Activated T-helper 1 cell treated with Interleukin-2 at 50 U/mL for 16 hours (primary cell): ENCODE results near the gene HORMAD1.
"Not testable (repeated sequence)": the region's sequence is repeated elsewhere in the genome, so short reads cannot be mapped to it uniquely, and the experiment has no call there.

ENCODE experiments used
- DNase-seq: peaks from one replicate; pipeline ENCODE4 v3.0.0-alpha.2; 2020; ENCODE audit warnings: low read depth

The HORMAD1 gene, protein sequence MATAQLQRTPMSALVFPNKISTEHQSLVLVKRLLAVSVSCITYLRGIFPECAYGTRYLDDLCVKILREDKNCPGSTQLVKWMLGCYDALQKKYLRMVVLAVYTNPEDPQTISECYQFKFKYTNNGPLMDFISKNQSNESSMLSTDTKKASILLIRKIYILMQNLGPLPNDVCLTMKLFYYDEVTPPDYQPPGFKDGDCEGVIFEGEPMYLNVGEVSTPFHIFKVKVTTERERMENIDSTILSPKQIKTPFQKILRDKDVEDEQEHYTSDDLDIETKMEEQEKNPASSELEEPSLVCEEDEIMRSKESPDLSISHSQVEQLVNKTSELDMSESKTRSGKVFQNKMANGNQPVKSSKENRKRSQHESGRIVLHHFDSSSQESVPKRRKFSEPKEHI

DNA sequence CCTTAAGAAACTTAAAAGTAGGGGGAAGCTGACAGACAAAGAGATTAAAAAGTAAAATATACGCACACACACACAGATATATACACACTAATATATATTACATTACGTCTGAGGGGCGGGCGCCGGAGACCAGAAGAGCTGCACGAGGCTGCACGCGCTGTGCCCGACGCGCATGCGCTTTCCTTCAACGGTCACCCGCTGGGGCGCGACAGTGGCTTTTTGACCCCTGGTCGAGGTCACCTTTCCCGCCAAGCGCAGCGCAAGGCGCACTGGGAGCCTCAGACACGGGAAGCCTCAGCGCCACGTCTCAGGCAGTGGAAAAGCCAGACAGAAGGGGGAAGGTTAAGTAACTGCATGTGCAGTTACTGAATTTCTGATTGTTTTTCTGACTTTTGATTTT is at the start of gene HORMAD1:
Gene HORMAD1 (minus strand): TSS at position 193 of the 400 bp plus-strand sequence. CDS start 1,390 bp downstream, outside the sequence.
- DNase-seq = no peak

DNA sequence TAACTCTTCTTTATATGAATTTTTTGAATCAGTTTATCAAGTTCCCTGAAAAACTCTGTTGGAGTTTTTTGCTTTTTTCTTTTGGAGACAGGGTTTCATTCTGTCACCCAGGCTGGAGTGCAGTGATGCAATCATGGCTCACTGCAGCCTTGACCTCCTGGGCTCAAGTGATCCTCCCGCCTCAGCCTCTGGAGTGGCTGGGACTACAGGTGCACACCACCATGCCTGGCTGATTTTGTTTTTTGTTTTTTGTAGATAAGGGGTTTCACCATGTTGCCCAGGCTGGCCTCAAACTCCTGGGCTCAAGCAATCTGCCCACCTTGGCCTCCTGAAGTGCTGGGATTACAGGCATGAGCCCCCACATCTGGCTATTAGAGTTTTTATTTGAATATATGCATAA is 47.0 kb upstream of the HORMAD1 start:
- DNase-seq = not testable (repeated sequence)

DNA sequence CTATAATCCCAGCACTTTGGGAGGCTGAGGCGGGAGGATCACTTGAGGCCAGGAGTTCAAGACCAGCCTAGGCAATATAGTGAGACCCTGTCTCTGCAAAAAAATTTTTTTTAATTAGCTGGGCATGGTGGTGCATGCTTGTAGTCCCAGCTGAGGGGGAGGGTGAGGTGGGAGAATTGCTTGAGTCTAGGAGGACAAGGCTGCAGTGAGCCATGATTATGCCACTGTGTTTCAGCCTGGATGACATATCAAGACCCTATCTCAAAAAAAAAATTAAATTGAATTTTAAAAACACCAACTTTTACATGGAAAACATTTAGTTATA is 45.2 kb upstream of the HORMAD1 start:
- not testable (repeated sequence) for DNase-seq

DNA sequence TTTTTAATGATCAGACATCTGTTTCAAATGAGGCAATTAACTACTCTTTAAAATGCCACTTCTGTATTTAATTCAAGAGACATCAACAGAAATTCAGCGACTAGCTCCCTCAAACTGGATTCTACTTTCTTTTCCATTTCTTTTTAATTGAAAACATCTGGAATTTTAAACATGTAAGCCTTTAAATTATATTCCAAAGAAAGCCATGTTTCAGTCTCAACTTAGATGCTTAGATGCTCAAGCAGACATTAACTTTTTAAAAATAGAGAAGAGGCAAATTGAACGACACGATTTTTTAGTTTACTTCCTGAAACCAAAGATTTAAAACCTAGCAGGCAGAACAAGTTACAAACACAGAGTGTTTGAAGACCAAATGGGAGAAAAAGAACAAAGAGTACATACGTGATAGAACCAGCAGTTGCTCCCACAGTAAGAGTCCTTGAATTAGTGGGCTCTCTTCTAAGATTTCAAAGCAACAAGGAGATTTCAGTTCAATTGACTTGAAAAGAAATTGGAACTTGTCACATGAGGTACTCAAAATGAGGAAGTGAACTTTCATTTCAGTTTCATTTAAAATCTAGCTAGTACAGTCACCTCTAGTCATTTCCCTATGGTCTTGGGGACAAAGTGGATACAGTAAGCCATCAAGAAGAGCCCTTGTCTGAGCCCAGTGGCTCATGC is 44.7 kb upstream of the HORMAD1 start, which contains the start of gene CTSS:
Gene CTSS (minus strand): TSS at position 483 of the 681 bp plus-strand sequence. CDS start 1,015 bp downstream, outside the sequence.
- DNase-seq = no peak

DNA sequence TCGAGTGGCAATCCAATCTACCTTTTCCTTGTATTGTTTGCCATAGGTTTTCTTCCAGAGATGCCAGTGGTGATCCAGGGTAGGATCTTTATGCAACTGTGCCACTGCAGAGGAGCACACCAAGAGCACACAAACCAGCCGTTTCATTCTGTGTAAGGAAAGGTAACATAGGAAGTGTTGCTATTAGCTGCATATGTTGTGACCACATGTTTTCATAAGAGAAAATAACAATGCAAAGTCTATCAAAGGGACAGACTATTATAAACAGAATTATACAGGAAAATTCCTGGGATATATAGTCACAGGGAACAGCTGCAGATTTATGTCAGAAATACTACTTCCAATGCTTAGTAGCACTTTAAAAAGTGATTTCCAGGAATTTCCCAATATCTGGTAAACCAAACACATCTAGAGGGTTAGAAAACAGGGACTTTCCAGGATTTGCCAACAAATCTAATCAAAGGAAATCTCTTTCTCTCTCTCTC is 44.0 kb upstream of the HORMAD1 start:
- no peak for DNase-seq

DNA sequence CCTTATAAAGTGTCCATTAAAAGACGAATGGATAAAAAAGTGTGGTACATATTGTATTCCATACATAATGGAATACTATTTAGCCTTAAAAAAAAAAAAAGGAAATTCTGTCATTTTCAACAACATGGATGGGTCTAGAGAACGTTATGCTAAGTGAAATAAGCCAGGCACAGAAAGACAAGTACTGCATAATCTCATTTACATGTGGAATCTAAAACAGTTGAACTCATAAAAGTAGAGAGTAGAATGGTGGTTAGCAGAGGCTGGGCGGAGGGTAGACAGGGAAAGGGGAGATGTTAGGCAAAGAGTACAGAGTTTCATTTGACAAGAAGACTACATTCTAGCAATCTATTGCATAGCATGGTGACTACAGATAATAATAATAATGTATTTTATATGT is 42.3 kb upstream of the HORMAD1 start:
- no peak for DNase-seq

DNA sequence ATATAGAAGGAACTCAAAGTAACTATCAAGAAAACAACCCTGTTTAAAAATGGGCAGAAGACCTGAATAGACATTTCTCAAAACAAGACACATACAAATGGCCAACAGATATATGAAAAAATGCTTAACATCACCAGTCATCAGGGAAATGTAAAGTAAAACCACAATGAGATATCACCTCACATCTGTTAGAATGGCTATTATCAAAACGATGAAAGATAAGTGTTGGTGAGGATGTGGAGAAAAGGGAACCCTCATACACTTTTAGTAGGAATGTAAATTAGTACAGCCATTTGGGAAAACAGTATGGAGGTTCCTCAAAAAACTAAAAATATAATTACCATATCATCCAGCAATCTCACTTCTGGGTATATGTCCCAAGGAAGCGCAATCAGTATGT is 41.9 kb upstream of the HORMAD1 start:
- no peak for DNase-seq

DNA sequence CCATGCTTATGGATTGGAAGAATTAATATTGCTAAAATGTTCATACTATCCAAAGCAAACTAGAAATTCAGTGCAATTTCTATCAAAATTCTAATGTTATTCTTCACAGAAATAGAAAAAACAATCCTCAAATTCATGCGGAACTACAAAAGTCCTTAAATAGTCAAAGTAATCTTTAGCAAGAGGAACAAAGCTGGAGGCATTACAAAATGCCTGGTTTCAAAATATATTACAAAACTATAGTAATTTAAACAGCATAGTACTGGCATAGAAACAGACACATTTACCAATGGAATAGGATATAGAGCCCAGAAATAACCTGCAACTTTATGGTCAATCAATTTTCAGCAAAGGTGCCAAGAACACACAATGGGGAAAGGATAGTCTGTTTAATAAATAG is 41.1 kb upstream of the HORMAD1 start:
- DNase-seq = no peak

DNA sequence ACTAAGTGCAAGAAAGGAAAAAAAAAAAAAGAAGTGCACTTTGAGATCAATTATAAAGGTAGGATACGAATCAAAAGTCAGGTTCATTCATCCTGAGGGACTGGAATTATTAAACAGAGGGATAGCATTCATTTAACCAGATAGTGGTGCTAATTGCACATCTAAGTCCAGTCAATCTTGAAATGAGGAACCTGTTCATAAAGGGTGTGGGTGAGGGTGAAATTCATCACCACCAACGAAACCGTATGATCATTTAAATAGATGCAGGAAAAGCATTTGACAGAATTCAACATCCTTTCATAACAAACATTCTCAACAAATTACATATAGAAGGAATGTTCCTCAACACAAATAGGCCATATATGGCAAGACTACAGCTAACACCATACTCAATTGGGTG is 39.3 kb upstream of the HORMAD1 start:
- DNase-seq = no peak

DNA sequence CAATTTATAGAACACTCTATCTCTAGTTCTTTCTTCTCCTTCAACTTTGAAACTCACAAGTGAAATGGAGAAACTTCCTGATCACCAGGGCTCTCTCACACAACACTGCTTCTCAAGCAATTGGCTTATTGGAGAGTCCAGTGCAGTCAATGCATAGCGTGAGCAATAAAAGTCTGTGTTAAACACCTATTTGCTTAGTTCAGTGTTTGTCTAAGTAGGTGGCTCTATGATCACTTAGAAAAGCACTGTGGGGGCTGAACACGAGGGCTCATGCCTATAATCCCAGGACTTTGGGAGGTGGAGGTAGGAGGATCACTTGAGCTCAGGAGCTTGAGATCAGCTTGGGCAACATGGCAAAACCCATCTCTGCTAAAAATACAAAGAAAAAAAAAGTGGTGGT is 32.7 kb upstream of the HORMAD1 start:
- no peak for DNase-seq

DNA sequence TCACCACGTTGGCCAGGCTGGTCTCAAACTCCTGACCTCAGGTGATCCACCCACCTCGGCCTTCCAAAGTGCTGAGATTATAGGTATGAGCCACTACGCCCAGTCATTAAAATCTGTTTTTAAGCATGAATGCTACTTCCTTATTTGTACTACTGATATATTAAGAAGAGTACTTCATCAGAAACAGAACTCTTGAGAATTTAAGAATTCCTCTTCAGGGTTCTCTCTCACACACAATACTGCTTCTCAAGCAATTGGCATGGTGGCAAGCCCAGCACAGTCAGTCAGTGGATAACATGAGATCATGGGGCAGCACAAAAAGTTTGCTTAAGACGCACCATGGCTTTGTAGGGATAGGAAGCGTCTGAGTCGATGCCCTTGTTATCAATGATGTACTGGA is 30.7 kb upstream of the HORMAD1 start:
- no peak for DNase-seq

DNA sequence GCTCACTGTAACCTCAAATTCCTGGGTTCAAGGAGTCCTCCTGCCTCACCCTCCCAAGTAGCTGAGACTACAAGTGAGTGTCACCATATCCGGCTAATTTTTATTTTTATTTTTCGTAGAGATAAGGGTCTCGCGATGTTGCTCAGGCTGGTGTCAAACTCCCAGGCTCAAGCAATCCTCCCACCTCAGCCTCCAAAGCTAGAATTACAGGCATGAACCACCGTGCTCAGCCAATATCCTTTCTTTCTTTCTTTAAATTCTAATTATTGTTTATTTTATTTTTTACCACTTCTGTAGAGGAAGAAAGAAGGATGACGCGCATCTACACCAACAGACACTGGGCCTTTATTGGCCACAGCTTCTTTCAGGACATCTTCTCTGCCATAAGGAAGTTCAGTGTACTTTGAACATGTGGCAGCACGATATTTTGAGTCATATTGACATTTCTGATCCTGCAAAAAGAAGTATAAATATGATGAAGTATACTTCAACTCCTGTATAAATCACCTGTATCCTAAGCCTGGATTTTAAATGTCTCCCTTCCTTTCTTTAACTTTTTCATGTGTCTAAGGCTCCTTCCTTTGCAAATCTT is 29.1 kb upstream of the HORMAD1 start:
- DNase-seq = no peak

DNA sequence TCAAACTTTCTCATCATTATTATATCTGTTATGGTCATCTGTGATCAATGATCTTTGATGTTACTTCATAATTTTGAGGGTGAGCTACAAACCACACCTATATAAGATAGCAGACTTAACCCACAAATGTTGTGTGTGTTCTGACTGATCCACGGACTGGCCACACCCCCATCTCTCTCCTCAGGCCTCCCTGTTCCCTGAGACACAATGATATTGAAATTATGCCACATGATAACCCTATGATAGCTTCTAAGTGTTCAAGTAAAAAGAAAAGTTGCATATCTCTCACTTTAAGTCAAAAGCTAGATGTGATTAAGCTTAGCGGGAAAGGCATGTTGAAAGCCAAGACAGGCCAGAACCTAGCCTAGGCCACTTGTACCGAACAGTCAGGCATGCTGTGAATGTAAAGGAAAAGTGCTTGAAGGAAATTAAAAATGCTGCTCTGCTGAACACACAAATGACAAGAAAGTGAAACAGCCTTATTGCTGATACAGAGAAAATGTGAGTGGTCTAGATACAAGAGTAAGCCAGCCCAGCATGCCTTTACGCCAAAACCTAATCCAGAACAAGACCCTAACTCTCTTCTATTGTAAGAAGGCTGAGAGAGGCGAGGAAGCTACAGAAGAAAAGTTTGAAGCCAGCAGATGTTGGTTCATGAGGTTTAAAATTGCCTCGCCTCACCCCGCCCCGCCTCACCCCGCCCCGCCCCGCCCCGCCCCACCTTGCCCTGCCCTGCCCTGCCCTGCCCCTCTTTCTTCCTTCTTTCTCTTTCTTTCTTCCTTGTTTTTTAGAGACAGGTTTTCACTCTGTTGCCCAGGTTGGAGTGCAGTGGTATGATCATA is 28.4 kb upstream of the HORMAD1 start:
- no peak for DNase-seq

DNA sequence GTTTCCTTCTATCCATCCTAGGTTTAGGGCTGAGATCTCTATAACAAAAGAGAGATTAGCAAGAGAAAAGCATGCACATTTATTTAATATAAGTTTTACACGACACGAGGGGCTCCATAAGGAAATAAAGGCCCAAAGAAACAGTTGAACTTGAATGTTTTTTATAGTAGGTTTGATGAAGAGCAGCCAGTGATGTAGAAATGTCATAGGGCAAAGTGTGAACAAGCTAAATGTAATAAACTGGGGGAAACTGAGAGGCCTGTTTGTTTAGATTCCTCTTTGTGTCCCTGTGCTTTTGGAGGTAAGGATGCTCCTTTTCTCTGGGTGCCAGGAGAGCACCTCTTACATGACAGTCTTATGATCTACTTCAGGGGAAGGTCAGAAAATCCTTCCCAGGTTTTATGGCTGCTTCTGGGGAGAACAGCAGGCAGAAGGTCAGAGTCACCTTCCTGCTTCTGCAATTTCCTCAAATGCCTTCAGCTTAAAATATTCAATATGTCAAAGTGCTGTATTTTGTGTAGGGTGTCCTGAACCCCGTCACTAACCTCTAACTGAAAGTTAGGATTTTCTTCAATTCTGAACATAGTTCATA is 9.5 kb upstream of the HORMAD1 start:
- DNase-seq = no peak

DNA sequence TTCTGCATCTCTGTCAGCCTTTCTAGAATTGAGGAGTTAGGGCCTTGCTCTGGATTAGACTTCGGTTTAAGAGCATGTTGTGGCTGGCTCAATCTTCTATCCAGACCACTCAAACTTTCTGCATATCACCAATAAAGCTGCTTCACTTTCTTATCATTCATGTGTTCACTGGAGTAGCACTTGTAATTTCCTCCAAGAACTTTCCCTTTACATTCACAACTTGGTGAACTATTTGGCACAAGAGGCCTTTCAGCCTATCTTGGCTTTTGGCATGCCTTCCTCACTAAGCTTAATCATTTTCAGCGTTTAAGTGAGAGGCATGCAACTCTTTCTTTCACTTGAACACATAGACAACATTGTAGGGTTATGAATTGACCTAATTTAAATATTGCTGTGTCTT is 3.6 kb upstream of the HORMAD1 start:
- DNase-seq = no peak

DNA sequence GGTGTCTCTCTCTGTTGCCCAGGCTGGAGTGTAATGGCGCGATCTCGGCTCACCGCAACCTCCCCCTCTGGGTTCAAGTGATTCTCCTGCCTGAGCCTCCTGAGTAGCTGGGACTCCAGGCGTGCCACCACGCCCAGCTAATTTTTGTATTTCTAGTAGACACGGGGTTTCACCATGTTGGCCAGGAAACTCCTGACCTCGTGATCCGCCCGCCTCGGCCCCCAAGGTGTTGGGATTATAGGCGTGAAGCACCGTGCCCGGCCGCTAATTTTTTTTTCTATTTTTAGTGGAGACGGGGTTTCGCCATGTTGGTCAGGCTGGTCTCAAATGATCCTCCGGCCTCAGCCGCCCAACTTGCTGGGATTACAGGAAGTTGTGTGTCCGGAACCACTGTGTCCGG is 597 bp downstream of the HORMAD1 start:
- no peak for DNase-seq

DNA sequence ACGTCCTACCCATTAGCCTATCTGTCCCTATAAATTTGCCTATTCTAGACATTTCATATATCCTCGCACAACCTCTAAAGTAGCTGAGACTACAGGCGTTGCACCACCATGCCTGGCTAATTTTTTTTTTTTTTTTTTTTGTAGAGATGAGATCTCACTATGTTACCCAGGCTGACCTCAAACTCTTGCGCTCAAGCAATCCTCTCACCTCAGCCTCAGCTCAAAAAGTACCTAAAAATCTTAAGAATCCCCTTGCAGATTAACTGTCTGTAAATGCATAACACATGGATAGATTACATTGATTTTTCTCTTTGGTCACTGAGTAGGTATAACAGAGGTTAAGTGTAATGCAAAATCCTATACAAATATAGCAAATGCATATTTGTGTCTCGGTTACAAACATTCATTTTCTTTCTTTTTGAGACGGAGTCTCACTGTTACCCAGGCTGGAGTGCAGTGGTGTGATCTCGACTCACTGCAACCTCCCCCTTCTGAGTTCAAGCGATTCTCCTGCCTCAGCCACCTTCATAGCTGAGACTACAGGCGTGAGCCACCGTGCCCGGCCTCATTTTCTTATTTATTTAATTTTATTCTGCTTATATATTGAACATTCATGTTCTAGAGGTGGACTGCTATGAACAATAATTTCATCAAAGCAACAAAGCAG is 2.3 kb downstream of the HORMAD1 start:
- DNase-seq = no peak

DNA sequence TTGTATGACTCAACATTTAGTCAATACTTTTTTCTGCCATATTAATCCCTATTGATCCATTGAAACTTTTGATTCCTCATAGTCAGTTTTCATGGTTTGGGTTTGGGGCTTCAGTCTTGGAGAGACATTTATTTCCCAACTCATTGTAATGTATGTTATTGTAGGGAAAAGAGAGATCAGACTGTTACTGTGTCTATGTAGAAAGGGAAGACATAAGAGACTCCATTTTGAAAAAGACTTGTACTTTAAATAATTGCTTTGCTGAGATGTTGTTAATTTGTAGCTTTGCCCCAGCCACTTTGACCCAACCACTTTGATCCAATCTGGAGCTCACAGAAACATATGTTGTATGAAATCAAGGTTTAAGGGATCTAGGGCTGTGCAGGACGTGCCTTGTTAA is 11.7 kb downstream of the HORMAD1 start:
- not testable (repeated sequence) for DNase-seq

DNA sequence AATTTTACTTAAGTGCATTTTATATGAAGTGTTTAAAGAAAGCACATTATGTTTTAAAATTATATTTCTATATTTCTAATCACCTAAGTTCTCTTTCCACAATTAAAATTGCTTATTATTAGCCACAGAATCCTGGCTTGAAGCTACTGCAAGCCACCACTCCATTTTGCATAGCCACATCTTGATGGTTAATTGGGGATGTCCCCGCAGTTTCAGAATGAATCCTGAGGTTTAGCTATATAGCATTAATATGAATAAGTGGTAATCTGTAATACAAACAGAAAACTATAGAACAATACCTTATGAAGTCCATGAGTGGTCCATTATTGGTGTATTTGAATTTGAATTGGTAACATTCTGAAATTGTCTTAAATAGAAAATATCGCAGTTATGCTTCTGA is 12.1 kb downstream of the HORMAD1 start:
- no peak for DNase-seq

DNA sequence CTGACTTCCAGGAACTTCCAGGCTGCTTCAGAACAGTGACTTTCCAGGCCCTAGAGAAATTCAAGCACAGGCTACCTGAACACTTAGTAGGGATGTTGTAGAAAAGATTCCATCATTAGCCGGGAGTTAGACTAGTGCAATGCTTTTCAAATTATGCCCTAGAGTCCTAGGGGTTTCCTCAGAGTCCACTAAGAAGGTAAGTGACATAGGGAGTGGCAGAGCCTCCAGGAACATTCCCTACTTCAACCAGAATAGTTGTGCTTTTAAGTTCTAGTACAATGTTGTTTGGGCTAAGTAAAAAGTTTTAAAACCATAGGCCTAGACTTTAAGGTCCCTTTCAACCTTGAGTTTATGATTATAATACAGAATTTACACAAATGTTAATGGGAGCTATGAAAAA is 14.6 kb downstream of the HORMAD1 start:
- DNase-seq = no peak

DNA sequence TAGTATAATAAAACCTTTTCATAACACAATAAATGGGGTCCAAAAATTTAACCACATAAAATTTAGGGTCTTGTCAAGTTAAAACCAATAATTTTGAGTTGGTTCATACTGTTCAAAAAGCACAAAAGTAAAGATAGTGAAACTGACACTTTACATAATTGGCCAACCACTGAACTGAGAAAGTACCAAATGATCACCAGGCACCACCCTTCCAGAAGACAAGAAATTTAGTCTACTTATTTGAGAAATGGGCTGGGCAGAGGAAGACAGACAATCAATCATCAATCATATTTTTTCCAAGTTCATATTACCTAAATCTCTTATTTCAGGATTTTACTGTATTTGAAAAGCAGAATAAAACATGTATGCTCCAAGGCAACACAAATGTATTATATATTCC is 17.3 kb downstream of the HORMAD1 start:
- no peak for DNase-seq
